ENCODE results near the gene MBD4. TPM values are rescaled to one million over a fixed set of nuclear protein-coding genes. Genes with fewer than 3 reads are reported as not detected.

The MBD4 gene
- total RNA-seq, 1 donor from 2014 or later, result 25.7 TPM

DNA sequence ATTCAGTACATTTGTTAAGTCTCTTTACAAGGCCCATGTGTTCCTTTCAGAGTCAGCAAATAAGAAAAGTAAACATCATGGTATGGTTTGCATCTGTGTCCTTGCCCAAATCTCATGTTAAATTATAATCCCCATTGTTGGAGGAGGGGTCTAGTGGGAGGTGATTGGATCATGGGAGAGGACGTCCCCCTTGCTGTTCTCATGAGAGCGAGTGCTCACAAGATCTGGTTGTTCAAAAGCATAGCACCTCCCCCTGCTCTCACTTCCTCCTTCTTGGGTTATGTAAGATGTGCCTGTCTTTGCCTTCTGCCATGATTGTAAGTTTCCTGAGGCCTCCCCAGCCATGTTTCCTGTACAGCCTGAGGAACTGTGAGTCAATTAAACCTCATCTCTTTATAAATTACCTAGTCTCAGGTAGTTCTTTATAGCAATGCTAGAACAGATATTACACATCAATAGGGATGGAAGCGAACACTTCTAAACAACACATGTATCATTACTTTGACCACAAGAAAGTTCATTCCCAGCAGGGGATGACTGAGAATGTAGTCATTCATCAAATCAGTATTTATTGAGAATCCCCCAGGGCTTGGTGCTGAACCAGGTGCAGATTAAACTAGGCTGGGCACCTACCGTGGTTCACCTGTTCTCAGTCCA is 15.4 kb downstream of the MBD4 start:
- DNase-seq (ENCODE audit: low read depth), result no peak
- H3K4me3 ChIP-seq (ENCODE audit: low read depth, low read length), result no peak overlapping the region
- TF ChIP-seq, protein P1, sequence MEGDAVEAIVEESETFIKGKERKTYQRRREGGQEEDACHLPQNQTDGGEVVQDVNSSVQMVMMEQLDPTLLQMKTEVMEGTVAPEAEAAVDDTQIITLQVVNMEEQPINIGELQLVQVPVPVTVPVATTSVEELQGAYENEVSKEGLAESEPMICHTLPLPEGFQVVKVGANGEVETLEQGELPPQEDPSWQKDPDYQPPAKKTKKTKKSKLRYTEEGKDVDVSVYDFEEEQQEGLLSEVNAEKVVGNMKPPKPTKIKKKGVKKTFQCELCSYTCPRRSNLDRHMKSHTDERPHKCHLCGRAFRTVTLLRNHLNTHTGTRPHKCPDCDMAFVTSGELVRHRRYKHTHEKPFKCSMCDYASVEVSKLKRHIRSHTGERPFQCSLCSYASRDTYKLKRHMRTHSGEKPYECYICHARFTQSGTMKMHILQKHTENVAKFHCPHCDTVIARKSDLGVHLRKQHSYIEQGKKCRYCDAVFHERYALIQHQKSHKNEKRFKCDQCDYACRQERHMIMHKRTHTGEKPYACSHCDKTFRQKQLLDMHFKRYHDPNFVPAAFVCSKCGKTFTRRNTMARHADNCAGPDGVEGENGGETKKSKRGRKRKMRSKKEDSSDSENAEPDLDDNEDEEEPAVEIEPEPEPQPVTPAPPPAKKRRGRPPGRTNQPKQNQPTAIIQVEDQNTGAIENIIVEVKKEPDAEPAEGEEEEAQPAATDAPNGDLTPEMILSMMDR (conservative IDR thresholded peaks at IDR 0.05; ENCODE audit: low read depth, low read length), result no peak

DNA sequence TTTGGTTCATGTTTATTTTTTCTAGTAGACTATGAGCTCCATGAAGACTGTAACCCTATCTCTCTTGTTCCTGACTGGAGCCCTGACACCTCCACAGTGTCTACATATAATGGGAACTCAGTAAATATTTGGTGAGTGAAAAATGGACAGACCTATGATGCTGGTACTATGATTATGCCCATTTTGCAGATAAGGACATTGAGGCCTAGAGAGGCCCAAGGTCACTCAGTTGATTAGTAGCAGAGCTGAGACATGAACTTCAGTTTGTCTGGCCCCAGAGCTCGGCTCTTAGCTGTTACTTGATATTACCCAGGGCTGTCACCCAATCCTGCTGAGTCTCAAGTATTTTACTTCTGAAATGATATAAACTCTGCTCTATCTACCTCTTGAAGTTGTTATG is 16.9 kb downstream of the MBD4 start:
- no peak overlapping the region for H3K4me3 ChIP-seq (ENCODE audit: low read depth, low read length)

DNA sequence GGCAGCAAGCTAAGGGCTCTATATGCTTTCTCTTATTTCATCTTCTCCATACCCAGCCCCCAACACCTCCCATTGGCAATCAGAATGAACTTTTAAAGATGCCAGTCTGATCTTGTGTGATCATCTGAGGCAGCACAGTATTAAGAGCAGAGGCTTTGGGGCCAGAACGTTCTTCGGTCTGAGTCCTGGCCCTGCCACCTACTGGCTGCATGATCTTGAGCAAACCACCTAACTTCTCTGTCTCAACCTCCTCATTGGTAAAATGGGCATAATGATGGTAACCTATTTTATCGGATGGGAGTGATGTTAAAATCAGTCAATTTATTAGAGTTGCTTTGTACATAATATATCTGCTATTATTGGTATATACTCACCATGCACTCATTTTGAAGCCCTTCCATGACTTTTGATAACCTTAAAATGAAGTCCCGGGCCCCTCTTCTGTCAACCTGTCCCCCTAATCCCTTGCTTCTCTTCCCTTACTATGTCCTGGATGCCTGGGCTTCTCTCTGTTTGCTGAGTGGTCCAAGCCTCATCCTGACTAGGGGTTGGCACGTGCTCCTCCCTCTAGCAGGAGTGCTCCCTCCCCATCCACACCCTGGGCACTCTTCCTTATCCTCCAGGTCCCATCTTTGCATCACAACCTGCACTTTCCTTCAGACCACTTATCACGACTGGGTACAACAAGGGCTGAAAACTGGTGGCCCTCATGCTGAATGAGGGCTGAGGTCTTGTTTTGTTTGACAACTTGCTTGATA is 17.6 kb downstream of the MBD4 start:
- TF ChIP-seq, protein P1 (conservative IDR thresholded peaks at IDR 0.05; ENCODE audit: low read depth, low read length), result peak; percentile 44
- H3K4me3 ChIP-seq (ENCODE audit: low read depth, low read length), result no peak overlapping the region
- DNase-seq (ENCODE audit: low read depth), result no peak

More for the DNA sequence above, 16.9 kb downstream of the MBD4 start:
- TF ChIP-seq, protein P1 (conservative IDR thresholded peaks at IDR 0.05; ENCODE audit: low read depth, low read length), result no peak
- no peak for DNase-seq (ENCODE audit: low read depth)

DNA sequence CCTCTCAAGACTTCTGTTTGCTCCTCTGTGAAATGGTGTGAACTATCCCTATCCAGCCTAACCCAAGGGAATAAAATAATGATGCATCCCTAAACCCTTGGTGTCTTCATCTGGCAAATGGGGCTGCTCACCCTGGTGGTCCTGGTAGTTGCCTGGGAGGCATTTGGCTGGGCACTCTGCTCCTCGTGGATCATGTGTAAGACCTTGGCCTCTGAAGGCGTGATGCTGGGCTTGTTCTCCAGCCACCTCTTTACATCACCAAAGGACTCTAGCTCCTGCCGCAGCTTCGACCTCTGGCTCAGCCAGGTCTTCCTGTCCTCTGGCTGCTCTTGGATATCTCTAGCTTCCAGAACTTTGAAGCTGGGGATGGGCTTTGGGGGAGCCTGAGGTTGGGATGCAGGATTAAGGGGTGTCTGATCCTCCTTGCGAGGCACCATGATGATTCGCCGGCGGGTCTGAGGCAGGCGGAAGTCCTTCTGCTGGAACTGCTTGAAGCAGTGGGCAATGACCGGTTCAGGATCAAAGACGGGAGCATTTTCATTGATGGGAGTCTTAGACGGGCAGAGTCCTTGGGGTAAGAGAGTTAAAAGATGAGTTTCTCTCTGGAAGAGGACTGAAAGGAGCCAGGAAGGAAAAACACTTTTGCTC is 18.4 kb downstream of the MBD4 start:
- no peak for DNase-seq (ENCODE audit: low read depth)
- no peak overlapping the region for H3K4me3 ChIP-seq (ENCODE audit: low read depth, low read length)
- TF ChIP-seq, protein P1 (conservative IDR thresholded peaks at IDR 0.05; ENCODE audit: low read depth, low read length), result no peak

DNA sequence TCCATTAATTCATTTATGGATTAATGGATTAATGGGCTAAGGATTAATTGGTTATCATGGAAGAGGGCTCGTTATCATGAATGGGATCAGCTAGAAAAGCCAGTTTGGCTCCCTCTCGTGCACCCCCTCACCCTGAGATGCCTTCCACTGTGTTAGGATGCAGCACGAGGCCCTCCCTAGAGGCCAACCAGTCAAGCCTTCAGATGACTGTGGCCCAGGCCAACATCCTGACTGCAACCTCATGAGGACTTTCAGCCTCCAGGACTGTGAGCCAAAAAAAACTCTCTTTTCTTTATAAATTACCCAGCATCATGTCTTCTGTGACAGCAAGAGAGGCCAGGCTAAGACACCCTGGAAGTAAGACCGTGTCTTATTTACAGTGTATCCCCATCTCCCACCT is 20.3 kb downstream of the MBD4 start:
- TF ChIP-seq, protein P1 (conservative IDR thresholded peaks at IDR 0.05; ENCODE audit: low read depth, low read length), result no peak
- H3K4me3 ChIP-seq (ENCODE audit: low read depth, low read length), result no peak overlapping the region
- DNase-seq (ENCODE audit: low read depth), result no peak

DNA sequence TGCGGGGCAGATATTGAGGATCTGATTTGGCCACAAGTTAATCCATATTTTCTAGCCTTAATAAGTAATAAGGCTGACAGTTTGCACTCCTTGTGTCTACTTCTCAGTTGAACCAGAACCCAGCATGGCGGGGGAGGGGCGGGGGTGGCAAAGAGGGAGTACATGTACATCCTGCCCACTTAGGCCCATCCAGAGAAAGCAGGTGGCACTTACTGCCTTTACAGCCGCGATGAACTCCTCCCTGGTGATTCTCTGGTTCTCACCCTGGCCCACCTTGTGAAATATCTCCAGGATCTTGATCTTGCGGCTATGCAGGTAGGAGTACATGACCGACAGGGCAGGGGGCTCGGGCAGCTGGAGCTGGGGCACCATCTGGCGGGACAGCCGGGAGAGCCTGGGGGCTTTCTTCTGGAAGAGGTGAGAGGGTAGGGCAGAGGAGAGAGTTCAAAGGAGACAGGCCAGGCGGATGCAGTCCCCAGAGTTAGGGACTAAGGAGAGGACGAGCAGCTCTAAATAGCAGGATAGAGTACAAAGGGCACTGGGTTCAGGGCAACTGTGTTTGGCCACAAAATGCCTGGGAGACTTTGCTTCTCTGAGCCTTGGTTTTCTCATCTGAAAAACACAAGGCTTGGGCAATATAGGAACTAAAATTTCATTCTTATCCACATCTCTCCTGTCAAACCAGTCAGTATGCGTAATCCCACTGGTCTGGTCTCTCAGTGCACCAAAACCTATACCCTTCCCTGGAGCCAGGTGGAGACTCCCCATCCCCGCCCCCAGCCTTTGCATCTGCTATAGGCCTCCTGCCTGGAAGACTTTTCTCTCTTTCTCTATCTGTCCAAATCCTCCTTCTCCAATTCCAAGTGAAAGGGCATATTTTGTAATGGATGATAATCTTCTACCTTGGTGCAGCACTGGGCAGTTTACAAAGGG is 21.4 kb downstream of the MBD4 start:
- no peak overlapping the region for H3K4me3 ChIP-seq (ENCODE audit: low read depth, low read length)
- TF ChIP-seq, protein P1 (conservative IDR thresholded peaks at IDR 0.05; ENCODE audit: low read depth, low read length), result no peak
- no peak for DNase-seq (ENCODE audit: low read depth)
